Psoas muscle (tissue), 8 donors: ENCODE results near the gene SNRPA1. TPM values are rescaled to one million over a fixed set of nuclear protein-coding genes. Genes with fewer than 3 reads are reported as not detected.

ENCODE experiments used
- ATAC-seq, 4 donors: fragments of 200-7000 bp; cut with Tn5 transposase; one replicate each; pipeline ENCODE4 v1.9.1; 2020; ENCODE audit warnings: moderate library complexity in 3 of 4, mild to moderate bottlenecking in 2 of 4
- DNase-seq, 2 donors: peaks; one replicate each; pipeline ENCODE4 v3.0.0-alpha.2; 2020
- H3K27ac ChIP-seq: fragments of 200-600 bp; one replicate; pipeline ENCODE4 v1.8.0; 2022
- H3K27me3 ChIP-seq, 3 donors: fragments of 200-600 bp in 1 of 3; one replicate each; pipeline versions ENCODE4 v1.6.1 to v1.8.0; 2013 to 2022; ENCODE audit warnings: low read length in 2 of 3, mild to moderate bottlenecking in 2 of 3, moderate library complexity in 1 of 3; ENCODE audit not compliant: insufficient read depth in 3 of 3
- H3K36me3 ChIP-seq, 2 donors: fragments of 200-600 bp in 1 of 2; one replicate each; pipeline versions ENCODE4 v1.6.1 to v1.8.0; 2013 to 2022; ENCODE audit warnings: low read depth in 1 of 2, mild to moderate bottlenecking in 1 of 2, moderate library complexity in 1 of 2; ENCODE audit not compliant: insufficient read depth in 1 of 2
- H3K4me1 ChIP-seq: fragments of 200-600 bp; one replicate; pipeline ENCODE4 v1.8.0; 2022
- H3K4me3 ChIP-seq: fragments of 200-600 bp; one replicate; pipeline ENCODE4 v1.8.0; 2022; ENCODE audit warnings: mild to moderate bottlenecking
- H3K9me3 ChIP-seq: fragments of 200-600 bp; one replicate; pipeline ENCODE4 v1.8.0; 2022
- CTCF ChIP-seq: fragments of 200-600 bp; IDR thresholded peaks from one replicate; pipeline ENCODE4 v1.8.0; 2022; ENCODE audit warnings: antibody characterized with exemption
- WGBS, 3 donors: extraction: QIAGEN DNeasy Blood & Tissue Kit; methylation state at CpG; one replicate each; pipeline versions ENCODE4 v1.1.6 to v1.1.7; 2013; 5-methylcytosine and 5-hydroxymethylcytosine counted together
- intact Hi-C, 2 donors: fragments of 100-400 bp; cut with DNase I; formaldehyde crosslinking; loops; one replicate each; pipeline versions ENCODE4 v1.11.0 to v1.14.2; 2022
- polyA plus RNA-seq, 3 donors: library from polyadenylated mRNA; stranded (reverse); fragments of 200-250 nt; gene quantifications; one replicate each; pipeline ENCODE4 v1.2.3, GENCODE V29; 2013
- total RNA-seq, 4 donors: library from RNA; stranded (reverse); fragmentation: NEBNext Ultra II Directional in 2 of 4; extraction: Animal tissue kit (Norgen Biotek cat#: 25700) in 2 of 4; gene quantifications; one replicate each; pipeline versions ENCODE4 v1.2.1 to v1.2.4, GENCODE V29; 2021 to 2023
- donor health status: healthy with polysubstance abuse.
- donor health status: DM: no; HTN: no; CAD: no; lungs with moderate emphysema.
- donor health status: Bipolar disorder and iron deficiency.
- donor health status: healthy.
- donor health status: DM: yes; HTN: yes; CAD: no.
- donor health status: DM: no; HTN: no; CAD: no.
- donor health status: DM: no; HTN: no; CAD: no.
- donor health status: DM: yes; HTN: yes; CAD: no.

Gene SNRPA1
- total and polyA plus RNA-seq, 7 donors = 14.8 to 126 (median 35.4) TPM

GRCh38 chr15:101277943-101278564 lies 17.0 kb downstream of the SNRPA1 start:
- WGBS, 3 donors = 31 to 33% (median 31%) methylated on average over 12 of the region's 12 CpGs
- Histone ChIP-seq H3K4me1 (peaks cover 35% of the 10 kb centered on the region), H3K9me3 (no peaks in the 10 kb centered on the region), H3K4me3 (peak overlapping the region; percentile 72), H3K27ac (peak overlapping the region; percentile 89), H3K36me3 (peaks cover 10 to 70% of the 10 kb centered on the region in 2 donors), H3K27me3 (no peaks in the 10 kb centered on the region)
- intact Hi-C loops = loop anchor here in 1 of 2 donors (2.0 kb wide), 1 partner anchor 15 kb away; no protein-coding TSS in a partner anchor
- TF ChIP-seq CTCF = no peak
- DNase-seq = no peak
- peak in 2 of 4 donors; percentile 26 to 47 for ATAC-seq

GRCh38 chr15:101277038-101277822 lies 17.8 kb downstream of the SNRPA1 start, which contains the start of gene SELENOS:
Gene SELENOS, minus strand, starts transcription at chr15:101277485. Its CDS starts 68 bp downstream, at chr15:101277417.
- Histone ChIP-seq H3K9me3 (no peaks in the 10 kb centered on the region), H3K27ac (peak within 1 kb of the TSS; percentile 89), H3K4me3 (peak within 1 kb of the TSS; percentile 72), H3K4me1 (peaks cover 43% of the 10 kb centered on the region), H3K27me3 (no peaks in the 10 kb centered on the region), H3K36me3 (peaks cover 13 to 70% of the 10 kb centered on the region in 2 donors)
- ATAC-seq = peak; percentile 89 to 96 (median 93)
- TF ChIP-seq CTCF = no peak
- peak; percentile 95 to 96 for DNase-seq
- intact Hi-C loops = no loop called here
- 0 to 1% (median 0%) methylated on average over 74 to 91 of the region's 91 CpGs for WGBS, 3 donors

- H3K9me3 ChIP-seq = no peaks in the 10 kb centered on the region
- intact Hi-C loops = no loop called here
- no peaks in the 10 kb centered on the region for H3K27me3 ChIP-seq
- peak overlapping the region; percentile 89 for H3K27ac ChIP-seq
- no peak for ATAC-seq
- peak overlapping the region; percentile 72 for H3K4me3 ChIP-seq
- H3K4me1 ChIP-seq = peaks cover 43% of the 10 kb centered on the region
- DNase-seq = no peak
- peaks cover 17 to 70% of the 10 kb centered on the region in 2 donors for H3K36me3 ChIP-seq
- WGBS, 3 donors = 14 to 20% (median 15%) methylated on average over 14 of the region's 14 CpGs
- TF ChIP-seq CTCF = no peak
Measured at GRCh38 chr15:101276501-101277037, 18.5 kb downstream of the SNRPA1 start.

GRCh38 chr15:101275018-101275417 lies 20.0 kb downstream of the SNRPA1 start:
- no peaks in the 10 kb centered on the region for H3K27me3 ChIP-seq
- WGBS, 3 donors = 83 to 90% (median 86%) methylated on average over 5 of the region's 5 CpGs
- no peak overlapping the region for H3K4me3 ChIP-seq
- ATAC-seq = no peak
- no peaks in the 10 kb centered on the region for H3K9me3 ChIP-seq
- DNase-seq = no peak
- H3K36me3 ChIP-seq = peaks cover 23 to 70% of the 10 kb centered on the region in 2 donors
- H3K27ac ChIP-seq = no peak overlapping the region
- H3K4me1 ChIP-seq = peaks cover 43% of the 10 kb centered on the region
- TF ChIP-seq CTCF = no peak
- intact Hi-C loops = no loop called here
